Fibroblast of lung (primary cell): Measurements from ENCODE around the gene PACRG. TPM values are rescaled to one million over a fixed set of nuclear protein-coding genes. Genes with fewer than 3 reads are reported as not detected.

Experiments used
- DNase-seq, 2 donors: peaks; one replicate each; pipeline versions ENCODE4 v3.0.0 to v3.0.0-alpha.2; 2010; ENCODE audit warnings: low read depth in 2 of 2
- H2AFZ ChIP-seq: 2 replicates; pipeline ENCODE4 v1.5.1; 2012; ENCODE audit warnings: low read length, control low read depth, inconsistent platforms
- H3K27ac ChIP-seq: 2 replicates; pipeline ENCODE4 v1.5.1; 2011; ENCODE audit warnings: low read length, control low read depth; ENCODE audit not compliant: insufficient read depth
- H3K27me3 ChIP-seq: 2 replicates; pipeline ENCODE4 v1.5.1; 2011; ENCODE audit warnings: mild to moderate bottlenecking, low read length; ENCODE audit not compliant: control insufficient read depth, insufficient read depth
- H3K36me3 ChIP-seq: 2 replicates; pipeline ENCODE4 v1.5.1; 2011; ENCODE audit warnings: low read length; ENCODE audit not compliant: control insufficient read depth, insufficient read depth
- H3K4me1 ChIP-seq: 2 replicates; pipeline ENCODE4 v1.5.1; 2011; ENCODE audit warnings: low read length; ENCODE audit not compliant: control insufficient read depth, insufficient read depth; ENCODE audit errors: extremely low read depth
- H3K4me2 ChIP-seq: 2 replicates; pipeline ENCODE4 v1.5.1; 2011; ENCODE audit warnings: low read length, control low read depth; ENCODE audit not compliant: insufficient read depth; ENCODE audit errors: extremely low read depth
- H3K4me3 ChIP-seq, 4 experiments: fragments of 200-600 bp in 1 of 4; sonication (generic) in 1 of 4; replicated peaks in 1 of 4; 2 replicates each; pipeline ENCODE4 v1.5.1; 2011 to 2016; ENCODE audit warnings: low read length in 4 of 4, low read depth in 3 of 4, mild to moderate bottlenecking in 3 of 4, control low read depth in 2 of 4, inconsistent platforms in 1 of 4, mixed read lengths in 1 of 4; ENCODE audit not compliant: insufficient read depth in 1 of 4; ENCODE audit errors: control extremely low read depth in 1 of 4
- H3K79me2 ChIP-seq: 2 replicates; pipeline ENCODE4 v1.5.1; 2012; ENCODE audit warnings: mild to moderate bottlenecking, low read length, inconsistent platforms; ENCODE audit not compliant: control insufficient read depth, insufficient read depth
- H3K9ac ChIP-seq: 2 replicates; pipeline ENCODE4 v1.5.1; 2011; ENCODE audit warnings: mild to moderate bottlenecking, low read length, control low read depth; ENCODE audit not compliant: insufficient read depth
- H3K9me3 ChIP-seq: 2 replicates; pipeline ENCODE4 v1.5.1; 2012; ENCODE audit warnings: low read depth, low read length; ENCODE audit not compliant: control insufficient read depth, insufficient read depth
- H4K20me1 ChIP-seq: 2 replicates; pipeline ENCODE4 v1.5.1; 2011; ENCODE audit warnings: low read length; ENCODE audit not compliant: control insufficient read depth, insufficient read depth; ENCODE audit errors: extremely low read depth
- CTCF ChIP-seq, 2 donors: IDR thresholded peaks in 1 of 2; conservative IDR thresholded peaks in 1 of 2; 1 replicate in 1 of 2; 2 replicates in 1 of 2; pipeline ENCODE4 v1.5.1; 2011 to 2012; ENCODE audit warnings: low read length in 2 of 2, control low read depth in 1 of 2, inconsistent platforms in 1 of 2, low read depth in 1 of 2, mild to moderate bottlenecking in 1 of 2
- EZH2 ChIP-seq: IDR thresholded peaks from 2 replicates; pipeline ENCODE4 v1.5.1; 2012; ENCODE audit warnings: low read length, control low read depth, mild to moderate bottlenecking; ENCODE audit errors: missing control alignments
- polyA plus RNA-seq, 2 donors: library from polyadenylated mRNA; depleted of rRNA in 1 of 2; stranded (reverse) in 1 of 2; unstranded in 1 of 2; fragments of >200 nt; gene quantifications; 2 replicates each; pipeline ENCODE4 v1.2.1, GENCODE V29; 2011 to 2012; ENCODE audit warnings: missing spikeins in 1 of 2
- total RNA-seq: library from RNA; depleted of rRNA; stranded (reverse); fragments of >200 nt; gene quantifications from 2 replicates; pipeline ENCODE4 v1.2.1, GENCODE V29; 2014

The PACRG gene
- total and polyA plus RNA-seq, 2 donors (not counting 1 experiment from before 2014, with no cell fraction given): 0.30 to 0.66 TPM

GRCh38 chr6:163169521-163169920 is 441.7 kb downstream of the PACRG start:
- Histone ChIP-seq H3K9me3 (no peaks in the 10 kb centered on the region), H3K4me1 (no peaks in the 10 kb centered on the region), H3K27ac (no peak overlapping the region), H4K20me1 (no peaks in the 10 kb centered on the region), H3K79me2 (no peaks in the 10 kb centered on the region), H3K9ac (no peak overlapping the region), H3K27me3 (no peaks in the 10 kb centered on the region), H3K4me3 (no peak overlapping the region), H3K36me3 (no peaks in the 10 kb centered on the region), H3K4me2 (no peak overlapping the region), H2AFZ (no peak overlapping the region)
- DNase-seq: no peak
- no peak for TF ChIP-seq CTCF (conservative IDR thresholded peaks at IDR 0.05 in 1 of 2, IDR thresholded peaks at IDR 0.05 in 1 of 2; ENCODE audit: low read depth in 1 of 2, low read length in 2 of 2)
- no peak for TF ChIP-seq EZH2

GRCh38 chr6:163170294-163170883 is 442.6 kb downstream of the PACRG start:
- H4K20me1 ChIP-seq: no peaks in the 10 kb centered on the region
- no peak overlapping the region for H3K4me3 ChIP-seq
- H3K9me3 ChIP-seq: no peaks in the 10 kb centered on the region
- no peak overlapping the region for H2AFZ ChIP-seq
- DNase-seq: no peak
- H3K27ac ChIP-seq: no peak overlapping the region
- H3K27me3 ChIP-seq: no peaks in the 10 kb centered on the region
- no peak overlapping the region for H3K4me2 ChIP-seq
- H3K4me1 ChIP-seq: no peaks in the 10 kb centered on the region
- H3K9ac ChIP-seq: no peak overlapping the region
- H3K79me2 ChIP-seq: no peaks in the 10 kb centered on the region
- no peaks in the 10 kb centered on the region for H3K36me3 ChIP-seq
- TF ChIP-seq EZH2 (no peak), CTCF (conservative IDR thresholded peaks at IDR 0.05 in 1 of 2, IDR thresholded peaks at IDR 0.05 in 1 of 2; ENCODE audit: low read depth in 1 of 2, low read length in 2 of 2) (peak; percentile 18 to 58)

- H3K9me3 ChIP-seq: no peaks in the 10 kb centered on the region
- no peaks in the 10 kb centered on the region for H4K20me1 ChIP-seq
- no peak overlapping the region for H3K4me2 ChIP-seq
- no peak for DNase-seq
- H3K36me3 ChIP-seq: no peaks in the 10 kb centered on the region
- H3K27me3 ChIP-seq: no peaks in the 10 kb centered on the region
- TF ChIP-seq CTCF (conservative IDR thresholded peaks at IDR 0.05 in 1 of 2, IDR thresholded peaks at IDR 0.05 in 1 of 2; ENCODE audit: low read depth in 1 of 2, low read length in 2 of 2) (no peak), EZH2 (no peak)
- no peak overlapping the region for H3K4me3 ChIP-seq
- no peaks in the 10 kb centered on the region for H3K4me1 ChIP-seq
- H3K9ac ChIP-seq: no peak overlapping the region
- no peaks in the 10 kb centered on the region for H3K79me2 ChIP-seq
- H3K27ac ChIP-seq: no peak overlapping the region
- no peak overlapping the region for H2AFZ ChIP-seq
These were observed 446.0 kb downstream of the PACRG start for GRCh38 chr6:163173741-163174140.
